OCI-LY7 (cell line): Measurements from ENCODE around the gene MTG1. TPM values are rescaled to one million over a fixed set of nuclear protein-coding genes. Genes with fewer than 3 reads are reported as not detected.

Experiments
- Bru-seq: library from RNA; stranded (reverse); fragments of 400-500 nt; gene quantifications from one replicate; lab custom pipeline; 2021; lab: Mats Ljungman, UMichigan
- BruChase-seq, 2 experiments: library from RNA; stranded (reverse); fragments of 400-500 nt; gene quantifications; one replicate each; lab custom pipeline; 2021; lab: Mats Ljungman, UMichigan
- BruUV-seq: library from RNA; stranded (reverse); fragments of 400-500 nt; replicated peaks from 2 replicates; lab custom pipeline; 2021; lab: Mats Ljungman, UMichigan
- CTCF ChIA-PET: fragments of 300-600 bp; sonication (Branson Sonifier 250); formaldehyde crosslinking; loops from one replicate; lab custom pipeline; 2022; ENCODE audit warnings: antibody characterized with exemption; ENCODE audit not compliant: unreplicated experiment; lab: Charles Lee
- POLR2A ChIA-PET: fragments of 300-600 bp; sonication (Branson Sonifier 250); formaldehyde crosslinking; loops from one replicate; lab custom pipeline; 2022; ENCODE audit warnings: antibody characterized with exemption; lab: Charles Lee
- DNase-seq: peaks from one replicate; pipeline ENCODE4 v3.0.0-alpha.2; 2015; ENCODE audit warnings: low spot score
- H2AFZ ChIP-seq: fragments of 200-600 bp; sonication (generic), shearing (Covaris generic); 2 replicates; pipeline ENCODE4 v1.6.1; 2014; ENCODE audit warnings: mild to moderate bottlenecking, antibody characterized with exemption, low read length, moderate library complexity
- H3K27ac ChIP-seq: fragments of 200-600 bp; sonication (generic); 2 replicates; pipeline ENCODE4 v1.5.1; 2014; ENCODE audit warnings: mixed run types, low read depth, mild to moderate bottlenecking, moderate library complexity, low read length, inconsistent platforms; ENCODE audit not compliant: poor library complexity, severe bottlenecking
- H3K36me3 ChIP-seq: fragments of 200-600 bp; sonication (generic); 2 replicates; pipeline ENCODE4 v1.6.1; 2014; ENCODE audit warnings: mild to moderate bottlenecking, antibody characterized with exemption, low read length, moderate library complexity, mixed read lengths; ENCODE audit not compliant: insufficient read depth
- H3K4me1 ChIP-seq: fragments of 200-600 bp; sonication (generic); 2 replicates; pipeline ENCODE4 v1.5.1; 2014; ENCODE audit warnings: mild to moderate bottlenecking, low read length; ENCODE audit not compliant: insufficient read depth, poor library complexity, severe bottlenecking
- H3K4me2 ChIP-seq: fragments of 200-600 bp; sonication (generic); 2 replicates; pipeline ENCODE4 v1.6.1; 2014; ENCODE audit warnings: mild to moderate bottlenecking, low read length
- H3K4me3 ChIP-seq: fragments of 200-600 bp; sonication (generic); 2 replicates; pipeline ENCODE4 v1.5.1; 2014; ENCODE audit warnings: mild to moderate bottlenecking, low read depth, low read length; ENCODE audit not compliant: poor library complexity, severe bottlenecking
- H3K79me2 ChIP-seq: fragments of 200-600 bp; sonication (generic); 2 replicates; pipeline ENCODE4 v1.6.1; 2016; ENCODE audit warnings: low read depth, mild to moderate bottlenecking, low read length, moderate library complexity, mixed read lengths; ENCODE audit not compliant: insufficient read depth
- H3K9me2 ChIP-seq: fragments of 200-600 bp; sonication (generic); 2 replicates; pipeline ENCODE4 v1.6.1; 2016; ENCODE audit warnings: mild to moderate bottlenecking, low read length, mixed read lengths; ENCODE audit not compliant: insufficient read depth
- H3K9me3 ChIP-seq: fragments of 200-600 bp; sonication (generic); 2 replicates; pipeline ENCODE4 v1.6.1; 2014; ENCODE audit warnings: mild to moderate bottlenecking, mixed run types, low read length, mixed read lengths
- H4K20me1 ChIP-seq: fragments of 200-600 bp; sonication (generic); 2 replicates; pipeline ENCODE4 v1.6.1; 2014; ENCODE audit warnings: mild to moderate bottlenecking, antibody characterized with exemption, low read length, moderate library complexity, mixed read lengths; ENCODE audit not compliant: insufficient read depth
- EZH2phosphoT487 ChIP-seq: fragments of 200-600 bp; sonication (generic); IDR thresholded peaks from 2 replicates; pipeline ENCODE4 v1.6.1; 2018; ENCODE audit warnings: low read depth, borderline replicate concordance, mild to moderate bottlenecking, mixed run types, antibody characterized with exemption, low read length, moderate library complexity, mixed read lengths
- intact Hi-C: fragments of 100-400 bp; cut with micrococcal nuclease; formaldehyde crosslinking; loops from one replicate; pipeline ENCODE4 v1.10.0; 2022; ENCODE audit not compliant: unreplicated experiment
- long read RNA-seq: library from polyadenylated mRNA; stranded (forward); transcript quantifications from one replicate; pipeline ENCODE4 v2.0.0, GENCODE V29; 2022
- total RNA-seq, 2 experiments: library from RNA; depleted of rRNA in 1 of 2; stranded (reverse); fragments of >200 nt in 1 of 2; shearing (Covaris generic) in 1 of 2; gene quantifications; 2 replicates each; pipeline ENCODE4 v1.2.3, GENCODE V29; 2014 to 2022
- TF ChIP-seq, protein P1 (sequence below): fragments of 200-600 bp; sonication (generic); conservative IDR thresholded peaks from 2 replicates; pipeline ENCODE4 v1.5.1; 2014; ENCODE audit warnings: mild to moderate bottlenecking, antibody characterized with exemption, low read length, moderate library complexity, mixed read lengths

MTG1 gene
- total RNA-seq (2014; rRNA removed; shearing (Covaris generic)): 60.3 and 85.6 TPM in 2 replicates
- total RNA-seq (2022): 101 and 107 TPM in 2 replicates
- percentile 90 among the genes with signal in this experiment for Bru-seq, nascent RNA
- BruChase-seq, experiment 1, labeled RNA remaining after a 6-hour chase: percentile 98 among the genes with signal in this experiment
- BruChase-seq, experiment 2, labeled RNA remaining after a 2-hour chase: percentile 97 among the genes with signal in this experiment
- long read RNA-seq, transcript MTG1-201 (11 exons, 1,560 nt): major isoform, 36 of 64 reads
- long read RNA-seq, transcript MTG1-208 (6 exons, 693 nt): minor isoform, 14 of 64 reads
- long read RNA-seq, partial matches to known transcripts: 4 of 64 reads
- long read RNA-seq, other reads (novel, unspliced or antisense): 7 of 64 reads

DNA sequence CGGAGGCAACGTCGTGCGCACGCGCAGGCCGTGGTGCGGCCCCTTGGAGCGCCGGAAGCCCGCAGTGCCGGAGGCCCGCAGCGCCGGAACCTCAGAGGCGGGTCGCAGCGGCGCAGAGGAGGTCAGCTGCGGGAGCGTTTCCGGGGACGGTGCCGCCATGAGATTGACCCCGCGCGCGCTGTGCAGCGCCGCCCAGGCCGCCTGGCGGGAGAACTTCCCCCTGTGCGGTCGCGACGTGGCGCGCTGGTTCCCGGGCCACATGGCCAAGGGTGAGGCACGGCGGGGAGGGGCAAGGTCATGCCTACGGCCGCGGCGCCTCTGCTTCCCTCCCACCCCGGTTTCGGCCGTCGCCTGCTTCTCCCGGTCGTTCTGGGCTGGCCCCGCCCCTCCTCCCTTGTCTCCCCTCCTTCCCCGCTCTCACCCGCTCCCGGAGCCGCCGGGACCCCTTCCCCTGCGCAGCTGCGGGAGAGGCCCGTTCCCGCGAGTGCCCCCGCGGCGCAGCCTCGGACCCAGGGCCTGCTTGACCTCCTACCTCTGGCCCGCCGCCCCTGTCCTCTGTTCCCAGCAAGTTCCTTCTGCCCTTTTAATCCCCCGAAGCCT is at the start of gene MTG1:
MTG1 (plus strand) TSS at position 94 of the 600 bp plus-strand sequence; CDS start at position 158, 64 bp downstream.
- Histone ChIP-seq H3K4me1 (peaks cover 56% of the 10 kb centered on the region), H4K20me1 (no peaks in the 10 kb centered on the region)
- CTCF ChIA-PET: no interaction called here

GRCh38 chr10:133344236-133344635 is 49.7 kb upstream of the MTG1 start:
- DNase-seq: no peak
- ChIA-PET POLR2A (no interaction called here), CTCF (no interaction called here)
- no peak overlapping the region for H3K4me3 ChIP-seq
- H3K4me1 ChIP-seq: no peaks in the 10 kb centered on the region
- H3K4me2 ChIP-seq: no peak overlapping the region
- intact Hi-C loops: no loop called here
- H3K27ac ChIP-seq: no peak overlapping the region
- no TSS peak for BruUV-seq
- H4K20me1 ChIP-seq: no peaks in the 10 kb centered on the region
- no peaks in the 10 kb centered on the region for H3K36me3 ChIP-seq
- TF ChIP-seq EZH2phosphoT487: no peak
- TF ChIP-seq, protein P1, sequence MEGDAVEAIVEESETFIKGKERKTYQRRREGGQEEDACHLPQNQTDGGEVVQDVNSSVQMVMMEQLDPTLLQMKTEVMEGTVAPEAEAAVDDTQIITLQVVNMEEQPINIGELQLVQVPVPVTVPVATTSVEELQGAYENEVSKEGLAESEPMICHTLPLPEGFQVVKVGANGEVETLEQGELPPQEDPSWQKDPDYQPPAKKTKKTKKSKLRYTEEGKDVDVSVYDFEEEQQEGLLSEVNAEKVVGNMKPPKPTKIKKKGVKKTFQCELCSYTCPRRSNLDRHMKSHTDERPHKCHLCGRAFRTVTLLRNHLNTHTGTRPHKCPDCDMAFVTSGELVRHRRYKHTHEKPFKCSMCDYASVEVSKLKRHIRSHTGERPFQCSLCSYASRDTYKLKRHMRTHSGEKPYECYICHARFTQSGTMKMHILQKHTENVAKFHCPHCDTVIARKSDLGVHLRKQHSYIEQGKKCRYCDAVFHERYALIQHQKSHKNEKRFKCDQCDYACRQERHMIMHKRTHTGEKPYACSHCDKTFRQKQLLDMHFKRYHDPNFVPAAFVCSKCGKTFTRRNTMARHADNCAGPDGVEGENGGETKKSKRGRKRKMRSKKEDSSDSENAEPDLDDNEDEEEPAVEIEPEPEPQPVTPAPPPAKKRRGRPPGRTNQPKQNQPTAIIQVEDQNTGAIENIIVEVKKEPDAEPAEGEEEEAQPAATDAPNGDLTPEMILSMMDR: no peak
- no peaks in the 10 kb centered on the region for H3K9me2 ChIP-seq
- no peaks in the 10 kb centered on the region for H3K79me2 ChIP-seq
- H3K9me3 ChIP-seq: no peaks in the 10 kb centered on the region
- no peak overlapping the region for H2AFZ ChIP-seq

More for the DNA sequence above, at the start of gene MTG1:
- TF ChIP-seq, protein P1: no peak
- TF ChIP-seq EZH2phosphoT487: no peak
- intact Hi-C loops: loop anchor here (5.0 kb wide), 2 partner anchors 87 to 1237 kb away; partner anchors contain the start of genes TUBGCP2 and ZNF511
- H3K4me3 ChIP-seq: peak within 1 kb of the TSS; percentile 99
- no TSS peak for BruUV-seq
- peak within 1 kb of the TSS; percentile 96 for H3K4me2 ChIP-seq
- H2AFZ ChIP-seq: peak within 1 kb of the TSS; percentile 34; the same call in 1 of the 2 replicates
- H3K9me3 ChIP-seq: no peaks in the 10 kb centered on the region
- peak within 1 kb of the TSS; percentile 99 for H3K27ac ChIP-seq
- H3K36me3 ChIP-seq: peaks cover 37% of the 10 kb centered on the region
- no peaks in the 10 kb centered on the region for H3K9me2 ChIP-seq
- POLR2A ChIA-PET: no interaction called here
- peaks cover 53% of the 10 kb centered on the region for H3K79me2 ChIP-seq
- peak; percentile 97 for DNase-seq
